Trophoblast cell (in vitro differentiated cells and primary cell): ENCODE data around the gene TP53I13.

Experiments used
- DNase-seq, 2 donors: peaks; one replicate each; pipeline ENCODE4 v3.0.0-alpha.2; 2016
- H2AFZ ChIP-seq: 2 replicates; pipeline ENCODE4 v1.6.1; 2013; ENCODE audit warnings: low read length, moderate library complexity, mild to moderate bottlenecking; ENCODE audit not compliant: insufficient read depth, poor library complexity
- H2AK5ac ChIP-seq: 2 replicates; pipeline ENCODE4 v1.6.1; 2013; ENCODE audit warnings: mild to moderate bottlenecking, low read length
- H2BK120ac ChIP-seq: 2 replicates; pipeline ENCODE4 v1.6.1; 2013; ENCODE audit warnings: low read length, mild to moderate bottlenecking, moderate library complexity; ENCODE audit not compliant: insufficient read depth, poor library complexity
- H2BK12ac ChIP-seq: 2 replicates; pipeline ENCODE4 v1.6.1; 2013; ENCODE audit warnings: mild to moderate bottlenecking, low read length, moderate library complexity
- H2BK5ac ChIP-seq: 2 replicates; pipeline ENCODE4 v1.6.1; 2013; ENCODE audit warnings: low read length, low read depth, moderate library complexity, mild to moderate bottlenecking; ENCODE audit not compliant: poor library complexity
- H3K14ac ChIP-seq: 2 replicates; pipeline ENCODE4 v1.6.1; 2013; ENCODE audit warnings: mild to moderate bottlenecking, low read length
- H3K18ac ChIP-seq: 2 replicates; pipeline ENCODE4 v1.6.1; 2013; ENCODE audit warnings: mild to moderate bottlenecking, low read length
- H3K23ac ChIP-seq: 2 replicates; pipeline ENCODE4 v1.6.1; 2013; ENCODE audit warnings: low read length
- H3K27ac ChIP-seq: 2 replicates; pipeline ENCODE4 v1.5.1; 2013; ENCODE audit warnings: low read depth, mild to moderate bottlenecking, inconsistent platforms, low read length, moderate library complexity
- H3K27me3 ChIP-seq: 2 replicates; pipeline ENCODE4 v1.6.1; 2013; ENCODE audit warnings: inconsistent platforms, mild to moderate bottlenecking, low read length, moderate library complexity; ENCODE audit not compliant: insufficient read depth
- H3K36me3 ChIP-seq, 2 experiments: 1 replicate in 1 of 2; 2 replicates in 1 of 2; pipeline ENCODE4 v1.6.1; 2013; ENCODE audit warnings: low read length in 2 of 2, mild to moderate bottlenecking in 2 of 2, moderate library complexity in 1 of 2; ENCODE audit not compliant: insufficient read depth in 2 of 2, control insufficient read depth in 1 of 2
- H3K4ac ChIP-seq: 2 replicates; pipeline ENCODE4 v1.6.1; 2013; ENCODE audit warnings: low read depth, mild to moderate bottlenecking, low read length, moderate library complexity
- H3K4me1 ChIP-seq, 2 experiments: 1 replicate in 1 of 2; 2 replicates in 1 of 2; pipeline ENCODE4 v1.6.1; 2013; ENCODE audit warnings: low read length in 2 of 2, mild to moderate bottlenecking in 2 of 2, moderate library complexity in 1 of 2; ENCODE audit not compliant: insufficient read depth in 2 of 2, control insufficient read depth in 1 of 2
- H3K4me2 ChIP-seq: 2 replicates; pipeline ENCODE4 v1.6.1; 2013; ENCODE audit warnings: inconsistent platforms, mild to moderate bottlenecking, low read length, moderate library complexity
- H3K4me3 ChIP-seq: 2 replicates; pipeline ENCODE4 v1.5.1; 2013; ENCODE audit warnings: mild to moderate bottlenecking, low read depth, low read length, inconsistent platforms
- H3K79me1 ChIP-seq: one replicate; pipeline ENCODE4 v1.6.1; 2013; ENCODE audit warnings: low read length
- H3K79me2 ChIP-seq: 2 replicates; pipeline ENCODE4 v1.6.1; 2013; ENCODE audit warnings: low read length, mild to moderate bottlenecking; ENCODE audit not compliant: control insufficient read depth, insufficient read depth, poor library complexity
- H3K9ac ChIP-seq: 2 replicates; pipeline ENCODE4 v1.6.1; 2013; ENCODE audit warnings: mild to moderate bottlenecking, low read length
- H3K9me3 ChIP-seq: 2 replicates; pipeline ENCODE4 v1.6.1; 2013; ENCODE audit warnings: low read depth, mild to moderate bottlenecking, control low read depth, inconsistent platforms, low read length; ENCODE audit not compliant: insufficient read depth
- H4K12ac ChIP-seq: 2 replicates; pipeline ENCODE4 v1.6.1; 2013; ENCODE audit warnings: low read depth, mild to moderate bottlenecking, low read length, moderate library complexity
- H4K8ac ChIP-seq: 2 replicates; pipeline ENCODE4 v1.6.1; 2013; ENCODE audit warnings: low read depth, mild to moderate bottlenecking, low read length, moderate library complexity
- H4K91ac ChIP-seq: one replicate; pipeline ENCODE4 v1.6.1; 2013; ENCODE audit warnings: low read depth, mild to moderate bottlenecking, low read length, moderate library complexity
- WGBS: extraction: QIAGEN DNeasy Blood & Tissue Kit; methylation state at CpG from one replicate; pipeline ENCODE4 v1.1.7; 2013; ENCODE audit warnings: missing lambda C conversion rate; ENCODE audit not compliant: insufficient read length, insufficient coverage; ENCODE audit errors: extremely low coverage; 5-methylcytosine and 5-hydroxymethylcytosine counted together

The TP53I13 gene

DNA sequence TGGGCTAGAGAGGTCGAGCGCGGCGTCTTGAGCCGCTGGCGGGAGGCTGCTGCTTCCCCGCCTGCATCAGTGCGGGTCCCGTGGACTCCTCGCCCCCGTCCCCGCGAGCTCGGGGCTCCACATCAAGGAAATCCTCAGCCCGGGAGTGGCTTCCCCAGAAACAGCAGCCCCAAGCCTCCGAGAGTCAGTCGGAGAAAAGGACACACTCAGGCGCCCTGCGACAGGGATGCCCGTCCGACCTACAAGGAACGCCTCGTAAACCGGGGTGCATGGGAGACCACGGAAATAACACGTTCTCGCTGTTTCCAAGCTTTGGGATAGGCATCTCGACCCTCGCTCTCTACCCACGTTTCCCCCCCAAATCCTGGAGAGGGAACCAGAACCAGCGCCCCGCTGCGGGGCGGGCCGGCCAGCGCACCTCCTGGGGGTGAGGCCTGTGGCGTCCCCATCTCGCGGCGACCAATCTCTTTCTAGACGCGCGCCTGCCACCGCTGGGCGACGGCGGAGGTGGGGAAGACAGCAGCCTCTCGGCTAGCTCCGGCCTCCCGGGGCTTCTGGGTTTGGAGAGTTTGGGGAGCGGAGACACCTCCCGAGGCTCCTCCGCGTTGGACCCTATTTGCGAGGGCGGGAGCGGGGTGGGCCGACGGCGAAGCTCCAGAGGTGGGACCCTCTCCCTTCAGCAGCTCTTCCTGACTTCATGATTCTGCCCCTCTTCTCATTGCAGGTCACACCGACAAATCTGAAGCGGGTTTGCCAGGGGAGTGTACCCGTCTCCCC is 759 bp upstream of the TP53I13 start:
- Histone ChIP-seq H3K36me3 (peaks cover 7 to 8% of the 10 kb centered on the region in 2 experiments), H4K8ac (peak overlapping the region; percentile 86), H2BK12ac (no peak overlapping the region), H3K4me3 (peak overlapping the region; percentile 71), H3K27ac (peak overlapping the region; percentile 59), H3K4me2 (peak overlapping the region; percentile 97), H3K27me3 (peaks cover 11% of the 10 kb centered on the region), H3K79me2 (peaks cover 7% of the 10 kb centered on the region), H3K4ac (no peak overlapping the region), H4K91ac (peak overlapping the region; percentile 22), H3K4me1 (peaks cover 18 to 27% of the 10 kb centered on the region in 2 experiments), H4K12ac (peak overlapping the region; percentile 40), H2BK5ac (peak overlapping the region; percentile 29), H2AK5ac (no peak overlapping the region), H3K9ac (peak overlapping the region; percentile 17), H2BK120ac (peak overlapping the region; percentile 8), H3K9me3 (peaks cover 3% of the 10 kb centered on the region), H3K23ac (no peak overlapping the region), H3K79me1 (peaks cover 11% of the 10 kb centered on the region), H3K18ac (peak overlapping the region; percentile 64), H3K14ac (peak overlapping the region; percentile 46), H2AFZ (peak overlapping the region; percentile 56)
- no CpG with 5 or more reads among the region's 63 CpGs for WGBS
- DNase-seq, result peak in 1 of 2 donors; percentile 45

DNA sequence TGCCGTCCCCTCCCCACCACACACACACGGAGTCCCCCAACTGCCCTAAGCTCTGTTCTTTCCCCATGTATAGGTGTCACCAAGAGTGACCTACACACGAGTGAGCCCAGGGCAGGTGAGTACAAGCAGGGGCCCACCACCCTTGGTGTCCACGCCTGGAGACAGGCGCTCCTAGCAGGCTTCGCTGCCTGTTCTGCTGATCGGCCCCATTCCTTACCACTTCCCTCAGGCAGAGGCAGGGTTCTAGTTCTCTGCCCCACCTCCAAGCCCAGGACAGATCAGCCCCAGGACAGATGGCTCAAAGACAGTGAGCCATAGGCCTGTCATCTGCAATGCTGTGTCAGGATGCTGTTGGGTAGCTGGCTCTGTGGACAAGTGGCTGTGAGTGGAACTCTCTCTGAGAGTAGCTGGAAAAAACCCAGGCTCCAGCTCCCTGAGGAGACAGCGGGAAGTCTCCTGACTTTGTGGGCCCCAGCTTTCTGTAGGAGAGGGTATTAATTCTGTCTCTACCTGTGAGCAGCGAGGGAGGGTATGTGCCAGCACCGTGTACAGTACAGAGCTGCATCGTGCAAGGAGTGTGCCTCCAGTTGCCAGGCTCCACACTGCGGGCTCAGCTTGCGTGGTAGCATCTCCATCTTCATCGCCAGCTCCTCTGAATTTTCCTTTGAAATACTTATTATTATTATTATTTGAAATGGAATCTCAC is 897 bp downstream of the TP53I13 start:
- Histone ChIP-seq H3K79me1 (peaks cover 11% of the 10 kb centered on the region), H3K9ac (peak overlapping the region; percentile 25), H3K79me2 (peaks cover 7% of the 10 kb centered on the region), H3K4me2 (peak overlapping the region; percentile 89), H3K4ac (peak overlapping the region; percentile 64), H2BK120ac (peak overlapping the region; percentile 91), H3K9me3 (peaks cover 2% of the 10 kb centered on the region), H2BK5ac (no peak overlapping the region), H3K27me3 (peaks cover 11% of the 10 kb centered on the region), H4K8ac (peak overlapping the region; percentile 93), H2AFZ (peak overlapping the region; percentile 95), H3K4me1 (peaks cover 18 to 27% of the 10 kb centered on the region in 2 experiments), H3K18ac (peak overlapping the region; percentile 87), H2BK12ac (no peak overlapping the region), H3K27ac (no peak overlapping the region), H4K12ac (peak overlapping the region; percentile 90), H4K91ac (no peak overlapping the region), H2AK5ac (peak overlapping the region; percentile 58), H3K14ac (peak overlapping the region; percentile 85), H3K36me3 (peaks cover 21 to 22% of the 10 kb centered on the region in 2 experiments), H3K4me3 (peak overlapping the region; percentile 74), H3K23ac (no peak overlapping the region)
- peak; percentile 51 to 53 for DNase-seq
- no CpG with 5 or more reads among the region's 14 CpGs for WGBS

DNA sequence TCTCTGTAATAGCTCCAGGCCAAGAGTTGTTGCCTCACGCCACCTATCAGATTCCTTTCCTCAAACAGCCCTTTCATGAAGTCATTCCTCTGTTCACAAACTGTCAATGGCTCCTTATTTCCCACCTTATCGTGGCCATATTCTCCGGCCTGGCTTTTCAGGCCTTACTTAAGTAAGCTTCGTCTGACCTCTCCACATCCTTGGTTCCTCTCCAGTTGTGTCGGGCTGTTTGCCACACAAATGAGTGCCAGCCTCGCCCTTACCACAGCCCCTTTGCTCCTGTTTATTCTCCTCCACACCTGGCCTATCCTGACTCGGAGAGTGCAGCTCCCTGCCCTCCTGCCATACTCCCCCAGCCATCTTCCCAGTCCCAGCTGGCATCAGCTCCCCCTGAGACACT is 2.0 kb downstream of the TP53I13 start:
- Histone ChIP-seq H4K8ac (no peak overlapping the region), H3K27me3 (peaks cover 11% of the 10 kb centered on the region), H3K4me1 (peaks cover 18 to 27% of the 10 kb centered on the region in 2 experiments), H3K9me3 (peaks cover 2% of the 10 kb centered on the region), H3K4ac (no peak overlapping the region), H3K18ac (no peak overlapping the region), H2BK5ac (no peak overlapping the region), H4K91ac (no peak overlapping the region), H3K79me2 (peaks cover 7% of the 10 kb centered on the region), H3K23ac (no peak overlapping the region), H2AK5ac (no peak overlapping the region), H2BK120ac (no peak overlapping the region), H3K27ac (no peak overlapping the region), H3K36me3 (peaks cover 31 to 33% of the 10 kb centered on the region in 2 experiments), H3K79me1 (peaks cover 11% of the 10 kb centered on the region), H2BK12ac (no peak overlapping the region), H3K4me2 (no peak overlapping the region), H2AFZ (no peak overlapping the region), H3K4me3 (no peak overlapping the region), H4K12ac (no peak overlapping the region), H3K9ac (no peak overlapping the region), H3K14ac (no peak overlapping the region)
- peak; percentile 47 to 67 for DNase-seq
- no CpG with 5 or more reads among the region's 7 CpGs for WGBS

DNA sequence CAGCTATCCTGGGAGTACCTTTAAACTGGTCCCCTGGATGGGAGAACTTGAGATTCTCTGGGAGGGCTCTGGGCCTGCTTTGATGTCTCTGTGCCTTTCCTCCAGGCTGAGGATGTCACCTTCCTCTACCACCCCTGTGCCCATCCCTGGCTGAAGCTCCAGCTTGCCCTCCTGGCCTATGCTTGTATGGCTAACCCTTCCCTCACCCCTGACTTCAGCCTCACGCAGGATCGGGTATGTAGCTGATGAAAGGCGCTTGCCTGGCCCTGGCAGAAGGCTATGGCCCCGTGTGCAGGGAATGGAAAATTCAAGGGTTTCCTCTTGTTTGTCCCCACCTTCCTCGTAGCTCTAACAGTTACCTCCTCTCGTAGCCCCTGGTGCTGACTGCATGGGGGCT is 3.0 kb downstream of the TP53I13 start:
- Histone ChIP-seq H4K8ac (no peak overlapping the region), H3K79me1 (peaks cover 11% of the 10 kb centered on the region), H3K27me3 (peaks cover 3% of the 10 kb centered on the region), H3K27ac (no peak overlapping the region), H3K23ac (no peak overlapping the region), H3K4me2 (no peak overlapping the region), H4K12ac (no peak overlapping the region), H2AK5ac (no peak overlapping the region), H3K9me3 (peaks cover 2% of the 10 kb centered on the region), H2BK120ac (no peak overlapping the region), H3K79me2 (peaks cover 7% of the 10 kb centered on the region), H2AFZ (no peak overlapping the region), H3K18ac (no peak overlapping the region), H2BK12ac (no peak overlapping the region), H3K4ac (no peak overlapping the region), H3K4me1 (peaks cover 9 to 18% of the 10 kb centered on the region in 2 experiments), H3K4me3 (no peak overlapping the region), H3K9ac (no peak overlapping the region), H2BK5ac (no peak overlapping the region), H3K36me3 (peaks cover 40 to 43% of the 10 kb centered on the region in 2 experiments), H4K91ac (no peak overlapping the region), H3K14ac (no peak overlapping the region)
- no peak for DNase-seq
- WGBS, result no CpG with 5 or more reads among the region's 6 CpGs
